CD14-positive monocyte (primary cell): Measurements from ENCODE around the gene CTNNA3. TPM values are rescaled to one million over a fixed set of nuclear protein-coding genes. Genes with fewer than 3 reads are reported as not detected.

Experiments
- DNase-seq, 3 donors: peaks; one replicate each; pipeline ENCODE4 v3.0.0-alpha.2; 2011 to 2022
- H2AFZ ChIP-seq: 2 replicates; pipeline ENCODE4 v1.6.0; 2012; ENCODE audit warnings: mild to moderate bottlenecking, low read depth, low read length, inconsistent platforms; ENCODE audit not compliant: insufficient read depth, poor library complexity, severe bottlenecking
- H3K27ac ChIP-seq, 2 donors: 1 replicate in 1 of 2; 2 replicates in 1 of 2; pipeline ENCODE4 v1.5.1; 2012 to 2013; ENCODE audit warnings: low read length in 2 of 2, control low read depth in 1 of 2, inconsistent platforms in 1 of 2, low read depth in 1 of 2, mild to moderate bottlenecking in 1 of 2
- H3K27me3 ChIP-seq, 2 donors: one replicate each; pipeline versions ENCODE4 v1.6.0 to v1.6.1; 2011 to 2013; ENCODE audit warnings: low read length in 2 of 2; ENCODE audit not compliant: control insufficient read depth in 2 of 2, insufficient read depth in 2 of 2
- H3K36me3 ChIP-seq, 2 donors: replicated peaks in 1 of 2; 1 replicate in 1 of 2; 2 replicates in 1 of 2; pipeline versions ENCODE4 v1.5.1 to v1.6.1; 2012 to 2013; ENCODE audit warnings: low read length in 2 of 2, control low read depth in 1 of 2, inconsistent platforms in 1 of 2, mild to moderate bottlenecking in 1 of 2; ENCODE audit not compliant: insufficient read depth in 2 of 2, control insufficient read depth in 1 of 2
- H3K4me1 ChIP-seq, 2 donors: 1 replicate in 1 of 2; 2 replicates in 1 of 2; pipeline versions ENCODE4 v1.5.1 to v1.6.1; 2012 to 2013; ENCODE audit warnings: low read length in 2 of 2, control low read depth in 1 of 2, inconsistent platforms in 1 of 2, mild to moderate bottlenecking in 1 of 2, moderate library complexity in 1 of 2; ENCODE audit not compliant: insufficient read depth in 2 of 2, control insufficient read depth in 1 of 2
- H3K4me2 ChIP-seq: replicated peaks from 2 replicates; pipeline ENCODE3; 2012; ENCODE audit warnings: low read length, moderate library complexity, mild to moderate bottlenecking; ENCODE audit not compliant: poor library complexity, severe bottlenecking; ENCODE audit errors: extremely low read depth
- H3K4me3 ChIP-seq, 3 experiments: fragments of 200-600 bp in 1 of 3; sonication (generic) in 1 of 3; replicated peaks in 1 of 3; 1 replicate in 2 of 3; 2 replicates in 1 of 3; pipeline ENCODE4 v1.5.1; 2011 to 2013; ENCODE audit warnings: low read length in 3 of 3, mild to moderate bottlenecking in 3 of 3, control low read depth in 2 of 3, low read depth in 2 of 3, inconsistent platforms in 1 of 3, moderate library complexity in 1 of 3
- H3K79me2 ChIP-seq: 2 replicates; pipeline ENCODE4 v1.6.0; 2012; ENCODE audit warnings: mild to moderate bottlenecking, control low read depth, inconsistent platforms, low read length, moderate library complexity; ENCODE audit not compliant: insufficient read depth
- H3K9ac ChIP-seq: 2 replicates; pipeline ENCODE4 v1.6.0; 2017; ENCODE audit warnings: low read length, mild to moderate bottlenecking; ENCODE audit not compliant: insufficient read depth, poor library complexity, severe bottlenecking
- H3K9me3 ChIP-seq, 2 donors: replicated peaks in 1 of 2; 1 replicate in 1 of 2; 2 replicates in 1 of 2; pipeline versions ENCODE4 v1.5.1 to v1.6.1; 2012 to 2013; ENCODE audit warnings: low read length in 2 of 2, control low read depth in 1 of 2; ENCODE audit not compliant: control insufficient read depth in 1 of 2, insufficient read depth in 1 of 2
- H4K20me1 ChIP-seq: 2 replicates; pipeline ENCODE4 v1.6.0; 2012; ENCODE audit warnings: mild to moderate bottlenecking, low read length, control low read depth, moderate library complexity; ENCODE audit not compliant: insufficient read depth
- H3K27ac Mint-ChIP-seq, 7 donors: one replicate each; pipeline ENCODE4 v1.8.0; 2020; ENCODE audit warnings: mild to moderate bottlenecking in 7 of 7, mixed read lengths in 7 of 7, moderate library complexity in 6 of 7, inconsistent platforms in 2 of 7
- H3K27me3 Mint-ChIP-seq, 3 donors: one replicate each; pipeline ENCODE4 v1.8.0; 2021 to 2022; ENCODE audit warnings: low read depth in 3 of 3, mild to moderate bottlenecking in 3 of 3, mixed read lengths in 3 of 3, moderate library complexity in 3 of 3, inconsistent platforms in 1 of 3
- H3K36me3 Mint-ChIP-seq, 2 donors: one replicate each; pipeline ENCODE4 v1.8.0; 2020; ENCODE audit warnings: mixed read lengths in 2 of 2, inconsistent platforms in 1 of 2, mild to moderate bottlenecking in 1 of 2
- H3K4me1 Mint-ChIP-seq: one replicate; pipeline ENCODE4 v1.8.0; 2020; ENCODE audit warnings: mild to moderate bottlenecking, mixed read lengths
- H3K4me3 Mint-ChIP-seq, 2 donors: one replicate each; pipeline ENCODE4 v1.8.0; 2020; ENCODE audit warnings: mild to moderate bottlenecking in 2 of 2, mixed read lengths in 2 of 2, moderate library complexity in 1 of 2
- H3K9me3 Mint-ChIP-seq, 7 donors: one replicate each; pipeline ENCODE4 v1.8.0; 2020 to 2022; ENCODE audit warnings: mixed read lengths in 7 of 7, mild to moderate bottlenecking in 6 of 7, moderate library complexity in 6 of 7, inconsistent platforms in 2 of 7
- CTCF ChIP-seq: fragments of 200-600 bp; IDR thresholded peaks from one replicate; pipeline ENCODE4 v1.8.0; 2022; ENCODE audit warnings: antibody characterized with exemption, mild to moderate bottlenecking
- WGBS: methylation state at CpG from one replicate; pipeline ENCODE4 v1.1.5; 2013; ENCODE audit warnings: missing lambda C conversion rate; ENCODE audit not compliant: insufficient coverage; 5-methylcytosine and 5-hydroxymethylcytosine counted together
- intact Hi-C, 2 donors: fragments of 100-400 bp; cut with micrococcal nuclease; formaldehyde crosslinking; loops; one replicate each; pipeline versions ENCODE4 v1.15.0 to v1.15.1; 2023
- polyA plus RNA-seq, 3 donors: library from polyadenylated mRNA; depleted of rRNA in 1 of 3; unstranded in 2 of 3; stranded (reverse) in 1 of 3; fragments of 300-500 nt in 2 of 3; fragments of >200 nt in 1 of 3; fragmentation: Illumina TruSeq in 2 of 3; gene quantifications; 1 replicate in 2 of 3; 2 replicates in 1 of 3; pipeline ENCODE4 v1.2.3, GENCODE V29; 2012 to 2021

Gene CTNNA3
- polyA plus RNA-seq, 3 donors: not detected

DNA sequence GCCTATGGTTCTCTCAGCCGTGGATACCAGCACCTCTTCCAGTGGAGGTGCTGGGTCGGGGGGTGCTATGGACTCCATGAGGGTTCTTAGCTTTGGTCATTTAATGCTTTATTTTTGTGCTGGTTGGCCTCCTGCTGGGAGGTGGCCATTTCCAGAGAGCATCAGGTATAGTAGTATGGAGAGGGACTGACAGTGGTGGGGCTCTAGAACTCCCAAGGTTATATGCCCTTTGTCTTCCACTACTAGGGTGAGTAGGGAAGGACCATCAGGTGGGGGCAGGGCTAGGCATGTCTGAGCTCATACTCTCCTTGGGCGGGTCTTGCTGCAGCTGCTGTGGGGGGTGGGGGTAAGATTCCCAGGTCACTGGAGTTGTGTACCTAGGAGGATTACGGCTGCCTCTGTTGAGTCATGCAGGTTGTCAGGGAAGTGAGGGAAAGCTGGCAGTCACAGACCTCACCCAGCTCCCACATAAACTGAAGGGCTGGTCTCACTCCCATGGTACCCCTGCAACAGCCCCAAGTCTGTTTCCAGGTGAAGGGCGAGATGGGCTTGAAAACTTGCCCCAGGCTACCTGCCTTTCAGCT is 1533.3 kb downstream of the CTNNA3 start:
- intact Hi-C loops: no loop called here
- no peaks in the 10 kb centered on the region for H3K27me3 ChIP-seq
- Mint-ChIP-seq H3K4me1 (no peaks in the 10 kb centered on the region), H3K36me3 (no peaks in the 10 kb centered on the region), H3K9me3 (peaks cover 2 to 7% (median 5%) of the 10 kb centered on the region in 7 donors), H3K4me3 (no peak overlapping the region), H3K27ac (no peak overlapping the region), H3K27me3 (peaks cover 0 to 3% (median 0%) of the 10 kb centered on the region in 3 donors)
- H3K9me3 ChIP-seq: peaks cover 4% of the 10 kb centered on the region in 2 donors
- H3K4me1 ChIP-seq: no peaks in the 10 kb centered on the region
- H3K36me3 ChIP-seq: no peaks in the 10 kb centered on the region
- no peak overlapping the region for H3K4me3 ChIP-seq
- H3K79me2 ChIP-seq: no peaks in the 10 kb centered on the region
- no peak overlapping the region for H2AFZ ChIP-seq
- DNase-seq: no peak
- TF ChIP-seq CTCF: no peak
- 85% methylated on average over 2 of the region's 5 CpGs for WGBS
- H3K27ac ChIP-seq: no peak overlapping the region
- no peak overlapping the region for H3K4me2 ChIP-seq
- no peak overlapping the region for H3K9ac ChIP-seq
- H4K20me1 ChIP-seq: no peaks in the 10 kb centered on the region

- no peaks in the 10 kb centered on the region for H3K36me3 ChIP-seq
- Mint-ChIP-seq H3K27ac (no peak overlapping the region), H3K36me3 (no peaks in the 10 kb centered on the region), H3K27me3 (no peaks in the 10 kb centered on the region), H3K9me3 (peaks cover 0 to 2% (median 0%) of the 10 kb centered on the region in 7 donors), H3K4me1 (no peaks in the 10 kb centered on the region), H3K4me3 (no peak overlapping the region)
- no peaks in the 10 kb centered on the region for H3K4me1 ChIP-seq
- H3K9me3 ChIP-seq: no peaks in the 10 kb centered on the region
- no peak overlapping the region for H2AFZ ChIP-seq
- no peak overlapping the region for H3K9ac ChIP-seq
- no CpG with 5 or more reads among the region's 2 CpGs for WGBS
- H4K20me1 ChIP-seq: no peaks in the 10 kb centered on the region
- H3K4me2 ChIP-seq: no peak overlapping the region
- no peaks in the 10 kb centered on the region for H3K79me2 ChIP-seq
- H3K27ac ChIP-seq: no peak overlapping the region
- H3K27me3 ChIP-seq: no peaks in the 10 kb centered on the region
- DNase-seq: no peak
- no peak overlapping the region for H3K4me3 ChIP-seq
- TF ChIP-seq CTCF: no peak
- intact Hi-C loops: no loop called here
Measured at GRCh38 chr10:66151346-66151745, 1544.6 kb downstream of the CTNNA3 start.
